Lower leg skin (tissue), 4 donors: ENCODE results near the gene KIF1B. TPM values are rescaled to one million over a fixed set of nuclear protein-coding genes. Genes with fewer than 3 reads are reported as not detected.

Experiments
- DNase-seq, 2 donors: peaks; one replicate each; pipeline ENCODE4 v3.0.0-alpha.2; 2019; ENCODE audit warnings: low spot score in 2 of 2
- H3K4me3 ChIP-seq: fragments of 200-600 bp; sonication (generic); 2 replicates; pipeline ENCODE4 v1.5.1; 2017; ENCODE audit warnings: mild to moderate bottlenecking, low read depth; ENCODE audit not compliant: poor library complexity, severe bottlenecking
- POLR2A ChIP-seq, 2 donors: fragments of 450-650 bp; IDR thresholded peaks; one replicate each; pipeline ENCODE4 v1.6.1; 2016 to 2017; ENCODE audit warnings: antibody characterized with exemption in 2 of 2, mild to moderate bottlenecking in 1 of 2, moderate library complexity in 1 of 2
- WGBS, 2 donors: methylation state at CpG; one replicate each; pipeline ENCODE4 v1.1.5; 2018; 5-methylcytosine and 5-hydroxymethylcytosine counted together
- intact Hi-C: fragments of 100-400 bp; cut with DNase I; formaldehyde crosslinking; loops from one replicate; pipeline ENCODE4 v1.15.0; 2023; ENCODE audit warnings: low total_unique reads
- total RNA-seq, 4 donors: library from RNA; depleted of rRNA; stranded (reverse); fragments of >200 nt; gene quantifications; one replicate each; pipeline ENCODE4 v1.1.0, GENCODE V29; 2016
- TF ChIP-seq, protein P1 (sequence below), 3 donors: fragments of 450-650 bp; IDR thresholded peaks; one replicate each; pipeline ENCODE4 v1.5.1; 2016; ENCODE audit warnings: antibody characterized with exemption in 3 of 3, mild to moderate bottlenecking in 3 of 3, moderate library complexity in 2 of 3

KIF1B gene
- total RNA-seq, 4 donors from 2014 or later = 44.1 to 53.1 (median 46.0) TPM

DNA sequence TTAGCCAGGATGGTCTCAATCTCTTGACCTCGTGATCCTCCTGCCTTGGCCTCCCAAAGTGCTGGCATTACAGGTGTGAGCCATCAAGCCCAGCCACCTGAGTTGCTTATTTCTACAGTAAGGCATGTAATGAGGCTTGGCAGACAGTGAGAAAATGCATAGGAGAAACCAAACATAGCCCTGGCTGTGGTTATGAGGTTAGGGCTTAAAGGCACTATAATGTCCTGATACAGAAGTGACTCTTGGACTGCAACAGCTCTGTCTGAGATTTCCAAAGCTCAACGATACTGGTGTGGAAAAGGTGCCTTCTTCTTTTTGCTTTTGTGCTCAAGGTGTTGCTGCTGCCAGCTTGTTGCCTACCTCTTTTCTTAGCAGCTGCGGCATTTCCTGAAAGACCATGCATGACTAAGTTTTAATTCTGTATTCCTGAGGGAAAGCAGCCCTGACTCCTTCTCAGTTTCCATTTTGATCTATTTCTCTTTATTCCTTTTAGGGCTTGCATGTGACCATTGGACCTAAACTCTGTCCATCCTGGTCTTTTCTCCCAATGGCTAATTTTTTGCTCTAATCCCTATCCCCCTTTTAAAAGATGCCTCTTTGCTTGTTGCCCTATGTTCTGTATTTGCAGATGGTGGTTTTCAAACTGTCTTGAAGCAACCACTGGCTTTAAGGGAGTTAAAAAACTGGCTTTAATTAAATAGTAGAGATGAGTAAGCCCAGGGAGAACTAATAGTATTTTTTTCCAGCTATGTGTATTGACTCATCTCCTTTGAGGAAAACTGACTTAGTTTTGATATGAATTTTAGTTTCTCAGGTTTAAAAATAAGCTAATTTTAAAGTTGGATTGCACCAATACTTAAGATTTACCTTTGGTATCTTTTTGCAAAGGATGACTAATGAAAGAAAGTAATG, 70.3 kb downstream of the KIF1B start:
- no peak for DNase-seq
- intact Hi-C loops = no loop called here
- 85 to 87% methylated on average over 3 of the region's 3 CpGs for WGBS, 2 donors
- no peak overlapping the region for H3K4me3 ChIP-seq
- TF ChIP-seq, protein P1, sequence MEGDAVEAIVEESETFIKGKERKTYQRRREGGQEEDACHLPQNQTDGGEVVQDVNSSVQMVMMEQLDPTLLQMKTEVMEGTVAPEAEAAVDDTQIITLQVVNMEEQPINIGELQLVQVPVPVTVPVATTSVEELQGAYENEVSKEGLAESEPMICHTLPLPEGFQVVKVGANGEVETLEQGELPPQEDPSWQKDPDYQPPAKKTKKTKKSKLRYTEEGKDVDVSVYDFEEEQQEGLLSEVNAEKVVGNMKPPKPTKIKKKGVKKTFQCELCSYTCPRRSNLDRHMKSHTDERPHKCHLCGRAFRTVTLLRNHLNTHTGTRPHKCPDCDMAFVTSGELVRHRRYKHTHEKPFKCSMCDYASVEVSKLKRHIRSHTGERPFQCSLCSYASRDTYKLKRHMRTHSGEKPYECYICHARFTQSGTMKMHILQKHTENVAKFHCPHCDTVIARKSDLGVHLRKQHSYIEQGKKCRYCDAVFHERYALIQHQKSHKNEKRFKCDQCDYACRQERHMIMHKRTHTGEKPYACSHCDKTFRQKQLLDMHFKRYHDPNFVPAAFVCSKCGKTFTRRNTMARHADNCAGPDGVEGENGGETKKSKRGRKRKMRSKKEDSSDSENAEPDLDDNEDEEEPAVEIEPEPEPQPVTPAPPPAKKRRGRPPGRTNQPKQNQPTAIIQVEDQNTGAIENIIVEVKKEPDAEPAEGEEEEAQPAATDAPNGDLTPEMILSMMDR (IDR thresholded peaks at IDR 0.05) = no peak
- TF ChIP-seq POLR2A (IDR thresholded peaks at IDR 0.05) = no peak

DNA sequence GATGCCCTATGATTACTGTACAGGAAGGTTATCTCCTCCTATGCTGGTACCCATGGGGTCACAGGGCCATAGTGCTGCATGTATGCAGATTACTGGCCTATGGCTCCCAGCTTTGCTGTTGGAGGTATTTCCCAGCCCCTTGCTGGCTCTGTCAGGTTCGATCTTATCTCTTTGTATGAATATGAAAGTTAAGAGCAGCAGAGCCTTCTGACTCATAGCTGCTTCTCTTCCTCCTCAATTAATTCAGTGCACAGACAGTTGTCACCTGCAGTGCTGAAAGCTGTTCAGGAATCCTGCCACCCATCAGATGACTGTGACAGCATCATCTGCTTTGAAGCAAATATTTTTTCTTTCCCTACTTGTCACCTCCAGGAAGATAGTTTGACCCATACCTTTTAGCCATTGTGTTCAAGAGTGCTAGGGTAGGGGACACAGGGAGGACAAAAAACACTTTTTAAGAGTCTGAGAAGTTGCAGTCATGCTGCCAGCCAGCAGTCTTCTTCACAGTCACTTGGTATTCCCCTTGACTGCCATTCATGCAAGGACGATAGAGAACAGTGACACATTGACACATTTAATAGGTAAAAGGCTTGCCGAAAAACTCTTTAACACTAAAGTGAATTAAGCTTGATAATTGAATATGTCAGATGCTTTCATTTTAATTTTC, 73.1 kb downstream of the KIF1B start:
- TF ChIP-seq POLR2A (IDR thresholded peaks at IDR 0.05) = no peak
- TF ChIP-seq, protein P1 (IDR thresholded peaks at IDR 0.05) = no peak
- whole genome bisulfite sequencing, 2 donors = 78 to 83% methylated on average over 3 of the region's 3 CpGs

DNA sequence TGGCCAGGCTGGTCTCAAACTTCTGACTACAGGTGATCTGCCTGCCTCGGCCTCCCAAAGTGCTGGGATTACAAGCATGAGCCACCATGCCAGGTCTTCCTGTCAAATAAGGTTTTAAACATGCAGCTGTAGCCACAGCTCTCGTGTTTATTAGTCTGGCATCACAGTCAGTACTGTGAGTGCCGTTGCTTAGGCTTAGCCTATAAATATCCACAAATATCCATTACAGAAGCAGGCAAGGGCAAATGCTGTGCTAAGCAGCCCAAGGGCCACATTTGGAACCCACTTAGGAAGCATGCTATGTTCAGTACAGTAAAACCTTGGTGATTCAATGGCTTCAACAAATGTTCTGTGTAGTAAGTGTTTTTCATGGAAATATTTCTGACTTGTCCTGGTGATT, 75.9 kb downstream of the KIF1B start:
- H3K4me3 ChIP-seq = no peak overlapping the region
- DNase-seq = no peak
- intact Hi-C loops = no loop called here
- WGBS, 2 donors = 61 to 67% methylated on average over 3 of the region's 3 CpGs
- no peak for TF ChIP-seq POLR2A (IDR thresholded peaks at IDR 0.05)
- TF ChIP-seq, protein P1 (IDR thresholded peaks at IDR 0.05) = no peak

More for the DNA sequence above, 73.1 kb downstream of the KIF1B start:
- DNase-seq = no peak
- intact Hi-C loops = no loop called here
- H3K4me3 ChIP-seq = no peak overlapping the region

DNA sequence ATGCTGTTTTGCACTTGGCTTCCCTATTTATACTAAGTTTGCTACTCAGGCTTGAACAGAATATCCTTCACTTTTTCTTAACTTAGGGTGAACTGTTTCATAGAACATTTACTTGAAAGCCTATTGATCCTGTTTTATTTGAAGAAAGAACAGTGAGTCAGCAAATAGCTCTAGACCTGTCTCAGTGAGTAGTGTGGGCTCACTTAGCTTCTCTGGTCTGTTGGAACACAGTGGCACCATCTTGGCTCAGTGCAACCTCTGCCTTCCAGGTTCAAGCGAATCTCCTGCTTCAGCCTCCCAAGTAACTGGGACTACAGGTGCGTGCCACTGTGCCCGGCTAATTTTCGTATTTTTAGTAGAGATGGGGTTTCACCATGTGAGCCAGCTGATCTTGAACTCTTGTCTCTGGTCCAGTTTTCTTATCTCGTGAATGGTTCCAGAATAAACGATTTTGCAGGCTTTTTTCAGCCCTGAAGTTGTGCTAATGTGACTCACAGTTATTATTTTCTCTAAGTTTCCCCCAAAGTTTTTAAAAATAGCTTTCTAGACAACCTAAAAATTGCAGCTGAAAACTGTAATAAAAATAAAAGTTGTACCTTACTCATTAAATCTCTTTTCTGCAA, 76.8 kb downstream of the KIF1B start:
- intact Hi-C loops = no loop called here
- 86 to 90% methylated on average over 6 of the region's 6 CpGs for WGBS, 2 donors
- DNase-seq = no peak
- no peak for TF ChIP-seq POLR2A (IDR thresholded peaks at IDR 0.05)
- TF ChIP-seq, protein P1 (IDR thresholded peaks at IDR 0.05) = no peak
- H3K4me3 ChIP-seq = no peak overlapping the region

DNA sequence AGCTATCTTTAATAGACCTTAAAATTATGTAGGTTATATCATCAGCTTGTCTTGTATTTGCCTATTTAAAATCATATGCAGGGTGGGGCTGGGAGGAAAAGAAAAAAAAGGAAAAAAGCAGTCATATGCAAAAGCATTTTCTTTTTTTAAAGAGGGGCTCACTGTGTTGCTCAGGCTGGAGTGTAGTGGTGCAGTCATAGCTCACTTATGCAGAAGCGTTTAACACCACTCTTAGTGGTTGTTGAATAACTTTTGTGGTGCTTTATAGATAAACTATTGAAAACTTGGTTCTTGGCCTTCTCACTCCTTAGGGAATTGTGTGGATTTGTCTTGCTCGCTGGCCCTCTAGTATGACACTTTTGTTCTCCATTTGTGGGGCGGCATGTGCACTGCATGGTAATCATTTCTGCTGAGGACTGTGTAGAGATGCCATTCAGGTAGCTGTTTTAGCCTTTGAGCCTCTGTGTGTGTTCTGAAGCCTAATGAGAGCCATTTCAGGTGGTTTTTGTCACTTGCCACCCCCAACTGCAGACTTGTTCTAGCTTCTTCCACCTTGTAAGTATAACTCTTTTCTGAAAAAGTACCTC, 77.8 kb downstream of the KIF1B start:
- no peak for TF ChIP-seq POLR2A (IDR thresholded peaks at IDR 0.05)
- TF ChIP-seq, protein P1 (IDR thresholded peaks at IDR 0.05) = no peak
- 89 to 93% methylated on average over 3 of the region's 3 CpGs for WGBS, 2 donors
- no peak overlapping the region for H3K4me3 ChIP-seq
- intact Hi-C loops = no loop called here
- DNase-seq = no peak
